ENCODE results near the gene COL8A2.

The COL8A2 gene

DNA sequence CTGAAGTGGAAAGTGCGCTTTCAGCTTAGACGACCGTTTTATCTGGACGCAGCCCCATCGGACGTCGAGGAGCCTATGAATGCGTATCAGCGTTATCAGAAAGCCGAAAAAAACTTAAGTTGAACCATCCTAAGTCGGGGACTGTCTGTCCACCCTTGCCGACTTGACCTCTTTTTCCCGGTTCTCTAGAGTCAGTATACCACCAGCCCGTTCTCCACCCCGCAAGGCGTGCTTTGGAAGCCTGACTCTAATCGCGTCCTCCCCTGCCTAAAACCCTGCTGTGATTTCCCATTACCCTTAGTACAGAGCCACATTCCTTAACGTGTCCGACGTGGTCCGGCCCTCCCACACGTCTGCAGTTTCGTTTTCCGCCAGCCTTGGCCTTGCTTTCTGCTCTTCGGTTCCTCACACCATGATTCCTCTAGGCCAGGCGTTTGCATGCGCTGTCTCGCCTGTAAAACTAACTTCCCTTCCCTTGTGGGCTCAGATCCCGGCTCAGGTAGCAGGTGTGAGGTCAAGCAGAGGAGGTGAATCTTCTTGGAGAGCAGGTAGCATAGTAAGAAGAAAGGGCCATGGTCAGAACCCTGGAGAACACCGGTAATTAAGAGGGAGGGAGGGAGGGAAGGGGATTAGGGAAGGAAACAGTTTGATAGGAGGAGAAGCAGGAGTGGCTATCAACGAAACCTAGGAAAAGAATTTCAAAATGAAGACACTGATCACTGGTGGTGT, 35.5 kb downstream of the COL8A2 start:
- peak; percentile 64 for DNase-seq (ENCODE audit: low spot score)

DNA sequence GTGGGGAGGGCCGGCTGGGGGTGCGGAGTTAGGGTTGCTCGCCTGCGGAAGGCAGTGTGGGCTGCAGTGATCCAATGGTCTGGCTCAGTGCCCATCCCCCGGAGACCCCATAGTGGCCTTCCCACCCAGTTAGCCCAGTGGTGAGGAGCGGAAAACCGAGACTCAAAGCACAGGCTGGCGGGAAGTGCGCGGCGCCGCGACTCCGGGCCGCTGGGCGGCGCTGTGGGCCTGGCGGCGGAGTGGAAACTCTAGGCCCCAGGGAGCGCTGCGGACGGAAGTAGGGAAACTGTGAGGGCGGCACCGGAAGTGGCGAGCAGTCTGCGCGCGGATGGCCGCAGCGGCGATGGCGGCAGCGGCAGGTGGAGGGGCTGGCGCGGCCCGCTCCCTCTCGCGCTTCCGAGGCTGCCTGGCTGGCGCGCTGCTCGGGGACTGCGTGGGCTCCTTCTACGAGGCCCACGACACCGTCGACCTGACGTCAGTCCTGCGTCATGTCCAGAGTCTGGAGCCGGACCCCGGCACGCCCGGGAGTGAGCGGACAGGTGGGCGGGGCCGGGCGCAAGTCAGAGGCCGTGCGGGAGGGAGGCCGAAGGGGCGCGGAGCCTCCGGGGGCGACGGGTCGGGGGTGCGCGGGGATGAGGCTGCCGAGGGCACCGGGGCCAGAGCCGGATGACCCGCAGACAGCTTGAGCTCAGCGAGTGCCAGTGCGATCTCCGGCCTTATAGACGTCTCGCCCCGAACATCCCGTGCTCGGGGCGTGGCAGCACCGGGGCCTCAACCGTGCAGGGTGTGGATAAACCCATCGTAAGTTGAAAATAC, 36.2 kb downstream of the COL8A2 start, which contains the start of gene ADPRS:
Gene ADPRS (plus strand): TSS at position 316 of the 816 bp plus-strand sequence. CDS start 13 bp downstream, at position 329.
- DNase-seq (ENCODE audit: low spot score), result peak; percentile 96

DNA sequence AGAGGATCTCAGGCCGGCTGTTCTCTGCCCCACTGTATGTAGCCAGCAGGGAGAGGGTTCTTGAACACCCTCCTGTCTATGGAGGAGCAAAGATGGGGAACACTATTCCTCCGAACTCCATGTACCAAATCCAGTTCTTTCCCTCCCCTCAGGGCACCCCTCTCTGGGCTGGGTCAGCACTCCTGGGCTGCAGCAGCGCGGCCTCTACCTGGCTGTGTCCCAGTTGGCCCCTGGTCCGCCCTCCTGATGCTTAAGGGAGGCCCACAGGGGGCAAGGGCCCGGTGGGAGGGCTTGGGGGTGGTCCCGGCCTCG, 36.8 kb downstream of the COL8A2 start:
- no peak for DNase-seq (ENCODE audit: low spot score)

DNA sequence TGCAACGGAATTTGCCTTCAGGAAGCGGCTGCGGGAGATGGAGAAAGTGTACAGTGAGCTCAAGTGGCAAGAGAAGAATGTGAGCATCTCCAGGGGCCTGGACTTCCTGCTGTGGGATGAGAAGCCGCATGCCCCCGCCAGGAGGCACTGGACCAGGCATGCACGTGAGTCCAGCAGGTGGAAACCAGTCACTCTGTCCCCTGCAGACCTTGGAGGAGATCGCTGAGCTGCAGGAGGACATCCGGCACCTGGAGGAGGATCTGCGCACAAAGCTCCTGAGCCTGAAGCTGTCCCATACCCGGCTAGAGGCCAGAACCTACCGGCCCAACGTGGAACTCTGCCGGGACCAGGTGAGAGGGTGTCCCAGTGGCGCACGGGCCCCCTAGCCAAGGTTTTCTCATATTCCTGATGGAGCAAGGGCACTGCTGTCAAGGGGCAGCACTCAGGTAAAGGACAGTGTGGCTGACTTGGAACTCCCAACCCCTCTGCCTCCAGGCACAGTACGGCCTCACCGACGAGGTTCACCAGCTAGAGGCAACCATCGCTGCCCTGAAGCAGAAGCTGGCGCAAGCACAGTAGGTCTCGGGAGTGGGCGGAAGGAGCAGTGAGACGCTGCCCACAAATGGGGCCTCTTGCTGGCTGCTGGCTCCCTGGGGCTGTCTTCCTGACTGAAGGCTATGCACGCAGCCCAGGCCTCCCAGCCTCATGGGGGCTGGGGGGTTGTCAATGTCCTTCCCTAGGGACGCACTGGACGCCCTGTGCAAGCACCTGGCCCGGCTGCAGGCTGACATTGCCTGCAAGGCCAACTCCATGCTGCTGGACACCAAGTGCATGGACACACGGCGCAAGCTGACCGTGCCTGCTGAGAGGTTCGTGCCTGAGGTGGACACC, 37.5 kb downstream of the COL8A2 start:
- no peak for DNase-seq (ENCODE audit: low spot score)

DNA sequence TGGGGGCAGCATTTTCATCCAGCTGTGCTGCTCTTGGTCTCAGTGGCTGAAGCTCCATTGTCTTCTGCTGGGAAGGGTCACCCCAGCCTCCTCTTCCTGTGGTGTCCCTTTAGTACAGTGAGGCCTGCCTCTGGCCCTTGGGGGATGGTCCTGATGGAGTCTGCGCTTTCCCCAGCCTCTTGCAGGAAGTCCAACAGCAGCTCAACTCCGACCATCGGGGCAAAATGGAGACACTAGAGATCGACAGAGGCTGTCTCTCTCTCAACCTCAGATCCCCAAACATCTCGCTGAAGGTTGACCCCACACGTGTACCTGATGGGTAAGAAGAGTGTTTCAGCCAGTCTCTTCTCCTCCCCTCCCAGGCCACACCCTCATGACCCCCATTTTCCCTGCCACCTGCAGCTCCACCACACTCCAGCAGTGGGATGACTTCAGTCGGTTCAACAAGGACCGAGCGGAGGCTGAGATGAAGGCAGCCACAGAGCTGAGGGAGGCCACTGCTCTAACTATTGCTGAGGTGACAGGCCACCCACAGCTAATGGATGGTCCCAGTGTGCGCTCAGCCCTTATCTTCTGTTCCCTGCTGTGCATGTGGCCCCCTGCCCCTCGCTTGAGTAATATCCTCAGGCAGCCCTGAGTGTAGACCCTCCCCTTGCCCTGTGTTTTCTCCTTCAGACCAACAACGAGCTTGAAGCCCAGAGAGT, 38.3 kb downstream of the COL8A2 start:
- no peak for DNase-seq (ENCODE audit: low spot score)

DNA sequence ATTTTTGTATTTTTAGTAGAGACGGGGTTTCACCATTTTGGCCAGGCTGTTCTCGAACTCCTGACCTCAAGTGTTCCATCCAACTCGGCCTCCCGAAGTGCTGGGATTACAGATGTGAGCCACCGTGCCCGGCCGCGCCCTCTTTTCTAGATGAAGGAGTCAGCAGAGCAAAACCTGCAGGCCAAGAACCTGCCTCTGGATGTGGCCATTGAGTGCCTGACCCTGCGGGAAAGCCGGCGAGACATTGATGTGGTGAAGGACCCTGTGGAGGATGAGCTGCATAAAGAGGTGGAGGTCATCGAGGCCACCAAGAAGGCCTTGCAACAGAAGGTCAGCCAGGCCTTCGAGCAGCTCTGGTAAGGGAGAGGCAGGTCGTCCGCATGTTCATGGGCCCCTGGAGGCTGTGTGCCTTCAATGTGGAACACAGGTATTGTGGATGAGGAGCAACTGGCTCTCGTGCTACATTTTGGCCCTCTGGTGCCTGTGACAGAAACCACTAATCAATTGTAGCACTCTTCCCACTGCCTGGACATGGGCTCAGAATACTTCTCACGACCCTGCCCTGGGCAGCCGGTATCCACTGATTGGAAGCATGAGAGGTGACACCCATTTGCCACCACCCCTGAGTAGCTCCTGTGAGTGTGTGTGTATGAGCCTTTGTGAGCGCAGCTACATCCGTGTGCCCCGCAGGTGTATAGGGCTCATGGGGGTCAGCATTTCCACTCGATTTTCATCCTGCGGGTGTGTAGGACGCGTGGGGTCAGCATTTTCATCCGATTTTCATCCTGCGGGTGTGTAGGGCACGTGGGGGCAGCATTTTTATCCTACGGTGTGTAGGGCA, 39.1 kb downstream of the COL8A2 start:
- DNase-seq (ENCODE audit: low spot score), result no peak

DNA sequence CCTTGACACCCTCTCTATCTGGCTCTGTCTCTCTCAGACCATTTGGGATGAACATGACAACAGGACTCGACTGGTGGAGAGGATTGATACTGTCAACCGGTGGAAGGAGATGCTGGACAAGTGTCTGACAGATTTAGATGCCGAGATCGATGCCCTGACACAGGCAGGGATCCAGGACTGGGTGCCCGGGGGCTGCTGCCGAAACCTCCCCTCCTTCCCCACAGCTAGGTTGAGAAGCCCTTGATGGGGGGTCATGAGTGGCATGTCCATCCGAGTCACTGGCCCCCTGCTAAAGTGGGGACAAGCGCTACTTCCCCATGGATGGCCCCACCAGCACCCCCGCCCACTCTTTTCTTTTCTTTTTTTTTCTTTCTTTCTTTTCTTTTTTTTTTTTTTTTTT, 39.9 kb downstream of the COL8A2 start:
- DNase-seq (ENCODE audit: low spot score), result no peak

DNA sequence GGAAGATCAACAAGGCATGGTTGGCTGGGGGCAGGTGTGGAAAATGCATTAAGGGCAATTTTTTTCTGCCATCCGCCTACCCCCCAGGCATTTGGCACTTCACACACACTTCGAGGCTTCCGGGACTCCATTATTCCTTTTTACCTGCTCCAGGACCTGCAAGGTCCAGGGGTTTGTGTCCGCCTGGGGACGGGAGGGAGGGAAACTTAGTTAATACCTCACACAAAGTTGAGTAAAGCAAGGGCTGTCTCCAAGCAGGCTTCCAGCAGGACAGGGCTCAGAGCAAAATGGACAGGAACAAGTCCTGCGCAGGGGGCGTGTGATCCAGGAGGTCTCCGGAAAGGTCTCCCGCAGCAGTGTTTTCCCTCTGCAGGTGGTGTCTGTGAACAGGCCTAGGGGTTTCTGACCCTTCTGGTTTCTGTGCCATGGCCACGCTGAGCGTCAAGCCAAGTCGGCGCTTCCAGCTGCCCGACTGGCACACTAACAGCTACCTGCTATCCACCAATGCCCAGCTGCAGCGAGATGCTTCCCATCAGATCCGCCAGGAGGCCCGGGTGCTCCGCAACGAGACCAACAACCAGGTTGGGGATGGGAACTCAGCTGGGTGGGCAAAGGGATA, 40.4 kb downstream of the COL8A2 start:
- peak; percentile 20 for DNase-seq (ENCODE audit: low spot score)

DNA sequence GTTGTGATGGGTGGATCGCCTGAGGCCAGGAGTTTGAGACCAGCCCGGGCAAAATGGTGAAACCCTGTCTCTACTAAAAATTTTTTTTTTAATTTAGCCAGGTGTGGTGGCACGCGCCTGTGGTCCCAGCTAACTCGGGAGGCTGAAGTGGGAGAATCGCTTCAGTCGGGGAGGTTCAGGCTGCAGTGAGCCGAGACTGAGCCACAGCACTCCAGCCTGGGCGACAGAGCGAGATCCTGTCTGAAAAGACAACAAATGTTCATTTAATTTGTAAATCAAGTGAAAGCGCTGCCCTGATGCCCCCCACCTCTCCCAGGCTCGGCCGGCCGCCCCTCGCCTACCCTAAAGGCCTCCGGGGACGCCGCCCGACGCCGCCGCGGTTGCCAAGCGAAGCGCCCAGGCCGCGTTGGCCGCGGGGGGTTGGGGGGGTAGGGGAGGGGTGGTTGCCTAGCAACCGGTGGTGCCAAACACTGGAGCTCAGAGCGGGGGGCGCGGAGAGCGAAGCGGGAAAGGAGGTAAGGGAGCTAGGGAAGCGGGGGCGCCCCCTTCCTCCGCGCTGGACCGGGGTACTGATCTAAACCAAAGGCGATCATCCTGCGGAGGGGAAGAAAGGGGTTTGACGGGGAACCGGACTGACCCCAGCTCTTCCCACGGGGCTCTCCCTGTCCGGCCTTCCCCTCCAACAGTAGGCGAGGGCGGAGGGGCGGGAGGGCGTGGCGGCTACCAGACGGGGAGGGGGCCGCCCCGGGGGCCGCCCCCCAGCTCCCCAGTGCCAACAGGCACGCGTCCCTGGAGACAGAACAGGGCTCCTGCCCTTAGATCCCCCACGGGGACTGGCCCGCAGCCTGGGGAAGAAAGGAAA, 41.2 kb downstream of the COL8A2 start, which contains the start of gene TEKT2:
Gene TEKT2 (plus strand): TSS at position 460 of the 862 bp plus-strand sequence. CDS start 828 bp downstream, outside the sequence.
- peak; percentile 63 for DNase-seq (ENCODE audit: low spot score)

DNA sequence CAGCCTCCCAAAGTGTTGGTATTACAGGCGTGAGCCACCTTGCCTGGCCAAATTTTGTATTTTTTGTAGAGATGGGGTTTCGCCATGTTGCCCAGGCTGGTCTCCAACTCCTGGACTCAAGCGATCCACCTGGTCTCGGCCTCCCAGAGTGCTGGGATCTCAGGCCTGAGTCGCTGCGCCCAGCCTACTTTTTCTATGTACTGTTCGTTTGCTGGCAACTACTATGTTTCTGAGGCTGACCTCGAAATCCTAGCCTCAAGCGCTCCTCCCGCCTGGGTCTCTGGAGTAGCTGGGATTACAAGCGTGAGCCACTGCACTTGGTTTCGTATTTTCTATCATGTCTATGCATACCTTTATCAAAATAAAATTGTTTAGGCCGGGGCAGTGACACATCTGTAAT, 41.8 kb downstream of the COL8A2 start:
- DNase-seq (ENCODE audit: low spot score), result no peak

DNA sequence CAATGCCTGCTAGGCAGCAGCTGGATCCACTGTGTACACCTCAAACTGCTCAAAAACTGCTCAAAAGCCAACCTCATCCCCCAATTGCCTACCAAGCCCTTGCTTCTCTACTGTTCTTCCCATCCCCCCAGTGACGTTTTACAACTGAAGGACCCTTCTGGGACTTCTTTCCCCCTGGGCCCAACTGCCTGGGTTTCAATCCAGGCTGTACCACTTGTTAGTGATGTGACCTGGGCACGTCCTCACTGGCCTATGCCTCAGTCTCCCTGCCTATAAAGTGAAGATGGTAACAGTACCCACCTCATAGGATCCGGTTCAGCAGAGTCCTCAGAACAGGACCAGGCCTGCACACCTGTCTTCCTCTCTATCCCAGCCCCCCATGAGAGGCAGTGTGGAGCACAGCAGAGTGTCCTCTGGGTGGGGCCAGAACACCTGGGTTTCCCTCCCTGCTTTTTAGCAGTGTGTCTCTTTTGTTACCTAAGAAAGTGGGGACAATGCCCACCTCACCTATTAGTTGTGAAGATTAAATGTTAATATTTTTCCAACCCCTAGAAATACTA, 43.0 kb downstream of the COL8A2 start:
- no peak for DNase-seq (ENCODE audit: low spot score)

DNA sequence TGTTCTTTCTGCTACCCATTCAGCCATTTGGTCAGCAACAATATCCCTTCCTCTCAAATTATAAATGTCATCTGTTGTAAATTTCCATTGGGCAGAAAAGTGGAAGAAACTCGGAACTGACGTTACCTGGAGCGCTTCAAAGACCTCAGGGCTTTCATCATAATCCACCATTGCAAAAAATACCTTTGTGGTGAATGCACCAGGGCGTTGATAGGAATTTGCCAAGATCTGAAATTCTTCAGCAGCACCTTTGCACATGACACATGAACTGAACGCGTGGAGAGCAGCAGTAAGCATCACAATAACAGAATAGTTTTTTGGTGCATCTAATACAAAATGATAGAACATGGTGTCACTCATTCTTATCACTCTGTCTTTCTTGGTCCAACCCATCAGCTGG, 44.2 kb downstream of the COL8A2 start:
- no peak for DNase-seq (ENCODE audit: low spot score)

DNA sequence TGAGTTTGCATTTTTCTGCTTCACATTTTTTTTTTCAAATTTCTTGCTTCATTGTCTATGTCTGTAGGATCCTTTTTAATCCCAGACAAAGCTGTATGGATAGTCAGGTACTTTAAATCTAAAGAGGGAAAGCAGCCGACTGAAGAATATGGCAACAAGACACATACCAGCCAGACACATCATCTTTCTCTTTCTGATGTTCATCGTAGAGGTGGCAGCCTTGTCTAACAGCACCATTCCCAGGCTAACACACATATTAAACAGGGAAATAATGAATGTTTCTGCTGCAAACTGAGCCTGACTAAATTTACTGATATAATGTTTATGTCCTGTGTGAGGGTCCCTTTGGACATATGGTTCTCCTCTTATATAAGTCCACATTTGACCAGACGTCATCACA, 44.8 kb downstream of the COL8A2 start:
- DNase-seq (ENCODE audit: low spot score), result no peak

DNA sequence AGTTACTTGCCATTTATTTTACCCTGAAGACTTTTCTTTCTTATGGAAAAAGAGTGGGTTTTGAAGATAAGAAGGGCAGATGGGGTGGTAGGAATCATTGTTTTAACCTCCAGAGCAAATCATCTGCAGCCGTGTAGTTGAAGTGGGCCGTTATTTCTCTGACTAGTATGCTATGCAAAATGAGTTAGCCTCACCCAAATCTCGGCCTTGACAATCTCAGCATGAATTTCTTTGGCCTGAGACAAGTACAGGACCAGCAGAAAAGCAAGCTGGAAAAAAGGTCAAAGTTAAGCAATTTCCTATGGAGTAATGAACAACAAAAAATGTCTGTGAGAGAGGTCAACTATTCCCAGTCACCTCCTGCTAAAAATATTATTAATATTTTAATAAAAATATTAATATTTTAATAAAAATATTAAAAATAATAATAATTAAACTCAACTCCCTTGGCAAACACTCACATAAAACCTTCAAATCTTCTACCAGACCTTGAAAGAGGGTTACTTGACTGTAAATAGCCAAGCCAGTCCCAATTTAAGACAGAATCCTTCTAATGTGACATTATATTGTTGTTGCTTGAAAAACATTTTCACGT, 47.9 kb downstream of the COL8A2 start:
- DNase-seq (ENCODE audit: low spot score), result no peak

DNA sequence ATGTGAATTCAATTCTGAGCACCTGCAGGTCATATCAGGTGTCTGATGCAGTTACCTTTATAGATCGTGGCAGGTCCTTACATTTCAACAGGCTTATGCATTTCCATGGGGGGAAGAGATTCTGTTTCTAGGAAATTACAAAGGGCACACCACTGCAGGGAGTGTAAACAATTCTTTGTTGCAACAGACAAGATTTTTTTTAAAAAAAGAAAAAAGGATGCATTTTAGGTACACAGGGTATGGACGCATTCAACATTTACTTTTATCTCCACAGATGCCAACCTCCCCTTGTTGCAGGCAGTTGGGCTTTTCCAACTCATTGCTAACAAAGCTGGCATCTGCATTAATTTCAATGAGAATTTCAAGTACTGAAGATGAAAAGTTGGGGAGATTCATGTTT, 54.7 kb downstream of the COL8A2 start:
- DNase-seq (ENCODE audit: low spot score), result no peak

DNA sequence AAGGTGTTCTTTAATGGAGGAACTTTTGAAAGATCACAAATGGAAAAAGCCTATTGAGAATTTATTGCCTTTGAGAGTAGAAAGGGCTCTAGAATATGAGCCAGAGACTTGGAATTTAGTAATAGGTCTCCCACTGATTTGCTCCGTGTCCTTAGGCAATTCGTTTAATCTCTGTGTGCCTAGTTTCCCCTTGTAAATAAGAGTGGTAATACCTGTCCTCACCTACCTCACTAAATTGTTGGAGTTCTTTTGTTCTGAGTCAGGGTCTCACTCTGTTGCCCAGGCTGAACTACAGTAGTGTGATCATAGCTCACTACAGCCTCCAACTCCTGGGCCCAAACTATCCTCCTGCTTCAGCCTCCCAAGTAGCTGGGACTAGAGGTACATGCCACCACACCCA, 56.2 kb downstream of the COL8A2 start:
- no peak for DNase-seq (ENCODE audit: low spot score)

DNA sequence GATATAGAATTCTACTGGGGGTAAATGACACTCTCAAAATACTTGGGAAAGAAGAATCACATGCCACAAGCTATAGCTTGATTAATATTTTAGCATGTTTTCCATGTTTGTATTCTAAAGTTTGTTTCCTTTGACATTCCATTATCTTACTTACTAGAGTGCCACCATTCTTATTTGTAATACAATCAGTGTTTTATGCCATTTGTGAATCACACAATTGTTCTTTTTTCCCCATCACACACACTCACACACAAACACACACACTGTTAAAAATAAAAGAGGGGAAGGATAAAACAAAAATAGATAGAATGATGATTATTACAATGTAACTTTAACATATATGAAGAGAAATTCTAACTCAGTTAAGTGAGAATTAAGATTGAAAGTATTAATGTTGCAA, 57.2 kb downstream of the COL8A2 start:
- no peak for DNase-seq (ENCODE audit: low spot score)

DNA sequence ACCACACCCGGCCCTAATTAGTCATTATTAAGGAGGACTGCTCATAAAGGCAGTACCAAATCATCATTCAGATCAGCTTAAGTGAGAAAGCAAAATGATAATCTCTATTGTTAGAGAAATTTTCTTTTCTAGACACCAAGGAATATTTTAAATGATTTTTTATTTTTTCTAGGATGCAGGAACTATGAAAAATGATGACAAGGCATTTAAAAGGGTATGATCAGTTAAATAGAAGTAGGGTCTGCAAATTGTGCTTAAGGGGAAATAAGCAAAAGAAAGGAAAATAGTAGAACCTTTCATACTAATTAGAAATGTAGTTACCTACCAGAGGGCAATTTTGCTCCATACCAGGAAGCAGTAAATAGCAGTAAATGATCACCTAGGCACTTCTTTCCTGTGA, 62.7 kb downstream of the COL8A2 start:
- no peak for DNase-seq (ENCODE audit: low spot score)

DNA sequence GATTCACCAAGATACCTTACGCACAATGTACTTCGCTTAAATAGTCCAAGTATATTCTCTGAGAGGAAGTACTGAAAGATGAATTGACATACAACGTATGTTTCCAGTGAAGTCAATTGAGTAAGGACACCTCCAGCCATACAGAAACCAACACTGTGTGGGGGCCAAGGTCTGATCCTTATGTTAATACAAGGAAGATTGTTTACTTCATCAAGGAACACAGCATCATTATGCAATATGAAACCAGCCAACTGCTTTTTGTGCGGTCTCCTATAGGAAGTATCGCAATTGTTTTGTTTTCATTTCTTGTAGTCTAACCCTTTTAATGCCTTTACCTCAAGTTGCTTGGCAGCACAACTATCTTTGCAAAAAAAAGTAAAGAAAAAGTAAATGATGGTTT, 69.3 kb downstream of the COL8A2 start:
- DNase-seq (ENCODE audit: low spot score), result no peak

Measured in AG08396 (cell line).